ENCODE measurements around the gene PDE8A. TPM values are rescaled to one million over a fixed set of nuclear protein-coding genes. Genes with fewer than 3 reads are reported as not detected.

Gene PDE8A
- total and polyA plus RNA-seq, 2 donors (not counting 3 experiments of a cell fraction or from before 2014, with no cell fraction given), result 21.3 to 45.7 TPM

DNA sequence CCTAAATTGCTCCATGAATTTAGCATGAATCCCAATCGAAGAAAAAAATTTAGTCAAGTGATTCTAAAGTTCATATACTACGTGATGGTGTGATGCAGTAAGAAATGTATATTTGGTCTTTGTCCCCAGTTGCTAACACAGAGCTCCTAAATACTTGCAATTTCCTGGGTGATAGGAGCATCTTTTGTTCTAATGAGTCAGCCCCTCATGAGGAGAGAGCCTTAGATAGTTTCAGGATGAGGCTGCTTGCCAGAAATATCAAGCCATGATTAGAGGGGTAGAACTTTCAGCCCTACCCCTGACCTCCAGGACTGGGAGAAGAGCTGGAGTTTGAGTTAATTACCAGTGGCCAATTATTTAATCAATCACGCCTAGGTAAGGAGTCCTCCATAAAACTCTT, 170.2 kb downstream of the PDE8A start:
- Histone ChIP-seq H2AFZ (ENCODE audit: low read depth, low read length) (no peak overlapping the region), H3K4me2 (ENCODE audit: insufficient read depth, low read length) (no peak overlapping the region), H3K9ac (replicated peaks; ENCODE audit: extremely low read depth, insufficient read depth, low read length) (no peak overlapping the region), H3K27ac (ENCODE audit: insufficient read depth, low read depth, low read length) (no peak overlapping the region), H4K20me1 (replicated peaks; ENCODE audit: control insufficient read depth, extremely low read depth, insufficient read depth, low read length) (no peaks in the 10 kb centered on the region), H3K4me1 (ENCODE audit: control insufficient read depth, extremely low read depth, insufficient read depth, low read length) (no peaks in the 10 kb centered on the region), H3K4me3 (replicated peaks in 1 of 3; ENCODE audit: insufficient read depth in 1 of 3, low read depth in 1 of 3, low read length in 3 of 3) (no peak overlapping the region), H3K36me3 (ENCODE audit: control insufficient read depth in 2 of 2, extremely low read depth in 1 of 2, insufficient read depth in 2 of 2, low read length in 2 of 2) (no peaks in the 10 kb centered on the region), H3K9me3 (replicated peaks; ENCODE audit: control insufficient read depth, insufficient read depth, low read length) (no peaks in the 10 kb centered on the region), H3K9me1 (replicated peaks; ENCODE audit: control insufficient read depth, extremely low read depth, insufficient read depth, low read length) (no peaks in the 10 kb centered on the region), H3K79me2 (ENCODE audit: control insufficient read depth, insufficient read depth, low read length) (no peaks in the 10 kb centered on the region), H3K27me3 (ENCODE audit: control insufficient read depth in 2 of 2, insufficient read depth in 2 of 2, low read length in 2 of 2) (peaks cover 0 to 2% of the 10 kb centered on the region in 2 experiments)
- DNase-seq (ENCODE audit: low read depth, low spot score) (no peak), FAIRE-seq (no peak)
- TF ChIP-seq, protein P1, sequence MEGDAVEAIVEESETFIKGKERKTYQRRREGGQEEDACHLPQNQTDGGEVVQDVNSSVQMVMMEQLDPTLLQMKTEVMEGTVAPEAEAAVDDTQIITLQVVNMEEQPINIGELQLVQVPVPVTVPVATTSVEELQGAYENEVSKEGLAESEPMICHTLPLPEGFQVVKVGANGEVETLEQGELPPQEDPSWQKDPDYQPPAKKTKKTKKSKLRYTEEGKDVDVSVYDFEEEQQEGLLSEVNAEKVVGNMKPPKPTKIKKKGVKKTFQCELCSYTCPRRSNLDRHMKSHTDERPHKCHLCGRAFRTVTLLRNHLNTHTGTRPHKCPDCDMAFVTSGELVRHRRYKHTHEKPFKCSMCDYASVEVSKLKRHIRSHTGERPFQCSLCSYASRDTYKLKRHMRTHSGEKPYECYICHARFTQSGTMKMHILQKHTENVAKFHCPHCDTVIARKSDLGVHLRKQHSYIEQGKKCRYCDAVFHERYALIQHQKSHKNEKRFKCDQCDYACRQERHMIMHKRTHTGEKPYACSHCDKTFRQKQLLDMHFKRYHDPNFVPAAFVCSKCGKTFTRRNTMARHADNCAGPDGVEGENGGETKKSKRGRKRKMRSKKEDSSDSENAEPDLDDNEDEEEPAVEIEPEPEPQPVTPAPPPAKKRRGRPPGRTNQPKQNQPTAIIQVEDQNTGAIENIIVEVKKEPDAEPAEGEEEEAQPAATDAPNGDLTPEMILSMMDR (IDR thresholded peaks at IDR 0.05; ENCODE audit: extremely low read depth in 1 of 2, insufficient read depth in 1 of 2, low read depth in 1 of 2, low read length in 2 of 2), result no peak
- TF ChIP-seq EZH2 (IDR thresholded peaks at IDR 0.05; ENCODE audit: borderline replicate concordance, low read depth, low read length, severe bottlenecking) (no peak), MYC (IDR thresholded peaks at IDR 0.05; ENCODE audit: low read depth, low read length) (no peak)
- BruUV-seq (replicated peaks), result no TSS peak
- dilution Hi-C loops (cut with MboI; ENCODE audit: extremely low pct_ligation_motif_present, low sequenced_read_pairs) (no loop called here), intact Hi-C loops (cut with micrococcal nuclease) (no loop called here)
- CTCF ChIA-PET, result interaction anchor here (0.7 kb wide), 1 partner anchor 9 kb away, joined by 3 read pairs; no protein-coding TSS in a partner anchor
- POLR2A ChIA-PET, result no interaction called here

DNA sequence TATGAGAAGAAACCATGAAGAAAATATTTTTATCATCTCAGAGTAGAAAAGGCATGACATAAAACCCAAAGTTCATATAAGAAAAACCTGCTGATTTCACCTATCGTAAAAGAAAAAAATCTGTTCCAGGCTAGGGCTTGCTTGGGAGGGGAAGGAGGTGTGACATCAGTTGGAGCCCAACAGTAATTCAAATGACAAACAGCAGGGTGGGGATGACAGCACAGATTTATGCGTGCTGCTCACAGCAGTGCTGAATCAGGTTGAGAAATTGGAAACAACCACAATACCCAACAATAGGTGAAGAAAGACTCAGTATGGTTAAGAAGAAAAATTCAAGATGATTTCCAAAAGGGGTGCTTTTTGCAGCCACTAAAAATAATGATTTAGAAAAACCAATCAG, 172.4 kb downstream of the PDE8A start:
- dilution Hi-C loops (cut with MboI; ENCODE audit: extremely low pct_ligation_motif_present, low sequenced_read_pairs) (no loop called here), intact Hi-C loops (cut with micrococcal nuclease) (no loop called here)
- Histone ChIP-seq H3K4me3 (replicated peaks in 1 of 3; ENCODE audit: insufficient read depth in 1 of 3, low read depth in 1 of 3, low read length in 3 of 3) (no peak overlapping the region), H3K27ac (ENCODE audit: insufficient read depth, low read depth, low read length) (no peak overlapping the region), H3K4me1 (ENCODE audit: control insufficient read depth, extremely low read depth, insufficient read depth, low read length) (no peaks in the 10 kb centered on the region), H3K36me3 (ENCODE audit: control insufficient read depth in 2 of 2, extremely low read depth in 1 of 2, insufficient read depth in 2 of 2, low read length in 2 of 2) (no peaks in the 10 kb centered on the region), H2AFZ (ENCODE audit: low read depth, low read length) (no peak overlapping the region), H4K20me1 (replicated peaks; ENCODE audit: control insufficient read depth, extremely low read depth, insufficient read depth, low read length) (no peaks in the 10 kb centered on the region), H3K27me3 (ENCODE audit: control insufficient read depth in 2 of 2, insufficient read depth in 2 of 2, low read length in 2 of 2) (peaks cover 0 to 4% of the 10 kb centered on the region in 2 experiments), H3K4me2 (ENCODE audit: insufficient read depth, low read length) (no peak overlapping the region), H3K9me3 (replicated peaks; ENCODE audit: control insufficient read depth, insufficient read depth, low read length) (no peaks in the 10 kb centered on the region), H3K9me1 (replicated peaks; ENCODE audit: control insufficient read depth, extremely low read depth, insufficient read depth, low read length) (no peaks in the 10 kb centered on the region), H3K79me2 (ENCODE audit: control insufficient read depth, insufficient read depth, low read length) (no peaks in the 10 kb centered on the region), H3K9ac (replicated peaks; ENCODE audit: extremely low read depth, insufficient read depth, low read length) (no peak overlapping the region)
- DNase-seq (ENCODE audit: low read depth, low spot score), result no peak
- CTCF ChIA-PET, result no interaction called here
- no peak for FAIRE-seq
- no peak for TF ChIP-seq MYC (IDR thresholded peaks at IDR 0.05; ENCODE audit: low read depth, low read length)
- BruUV-seq (replicated peaks), result no TSS peak
- POLR2A ChIA-PET, result no interaction called here
